Measurements from ENCODE around the gene WEE1. TPM values are rescaled to one million over a fixed set of nuclear protein-coding genes. Genes with fewer than 3 reads are reported as not detected.

The WEE1 gene
- total RNA-seq, 2 donors from 2014 or later, result 31.0 to 33.1 TPM

GRCh38 chr11:9633679-9634078, 60.2 kb downstream of the WEE1 start:
- Histone ChIP-seq H3K27ac (no peak overlapping the region), H3K4me3 (no peak overlapping the region), H3K36me3 (no peaks in the 10 kb centered on the region), H3K27me3 (replicated peaks; ENCODE audit: insufficient read depth) (no peaks in the 10 kb centered on the region), H3K9me3 (no peaks in the 10 kb centered on the region), H3K4me1 (replicated peaks) (no peaks in the 10 kb centered on the region)
- DNase-seq (ENCODE audit: low spot score), result no peak
- TF ChIP-seq CTCF (IDR thresholded peaks at IDR 0.05) (no peak), POLR2AphosphoS5 (IDR thresholded peaks at IDR 0.05) (no peak), POLR2A (IDR thresholded peaks at IDR 0.05) (no peak)
- intact Hi-C loops (cut with DNase I), result no loop called here
- 86% methylated on average over 2 of the region's 2 CpGs for WGBS

- intact Hi-C loops (cut with DNase I), result no loop called here
- TF ChIP-seq POLR2A (IDR thresholded peaks at IDR 0.05) (no peak), POLR2AphosphoS5 (IDR thresholded peaks at IDR 0.05) (no peak), CTCF (IDR thresholded peaks at IDR 0.05) (no peak)
- H3K27me3 ChIP-seq (replicated peaks; ENCODE audit: insufficient read depth), result no peaks in the 10 kb centered on the region
- WGBS, result 100% methylated on average over 1 of the region's 1 CpG
- no peaks in the 10 kb centered on the region for H3K36me3 ChIP-seq
- H3K27ac ChIP-seq, result no peak overlapping the region
- H3K4me3 ChIP-seq, result no peak overlapping the region
- no peak for DNase-seq (ENCODE audit: low spot score)
- no peaks in the 10 kb centered on the region for H3K9me3 ChIP-seq
- no peaks in the 10 kb centered on the region for H3K4me1 ChIP-seq (replicated peaks)
These were observed 63.2 kb downstream of the WEE1 start for GRCh38 chr11:9636691-9637090.

GRCh38 chr11:9639099-9639498, 65.6 kb downstream of the WEE1 start:
- Histone ChIP-seq H3K36me3 (no peaks in the 10 kb centered on the region), H3K27ac (no peak overlapping the region), H3K27me3 (replicated peaks; ENCODE audit: insufficient read depth) (no peaks in the 10 kb centered on the region), H3K4me3 (no peak overlapping the region), H3K4me1 (replicated peaks) (no peaks in the 10 kb centered on the region), H3K9me3 (no peaks in the 10 kb centered on the region)
- 77% methylated on average over 5 of the region's 5 CpGs for WGBS
- TF ChIP-seq POLR2AphosphoS5 (IDR thresholded peaks at IDR 0.05) (no peak), CTCF (IDR thresholded peaks at IDR 0.05) (no peak), POLR2A (IDR thresholded peaks at IDR 0.05) (no peak)
- DNase-seq (ENCODE audit: low spot score), result no peak
- intact Hi-C loops (cut with DNase I), result no loop called here

Small RNA genes within 50 kb of the gene (small RNA-seq; reads per million reads assigned to genes)
- gene RF01210, result 0 reads per million in 2 donors

Other genes starting within 250 kb of the WEE1 start
- gene IPO7, start 189.0 kb upstream of the WEE1 start, total RNA-seq, result 10 to 100 TPM; 43.8 to 73.3 TPM
- 10 to 100 TPM; 15.5 to 41.1 TPM for gene ZNF143, start 112.7 kb upstream of the WEE1 start, total RNA-seq
- gene SWAP70, start 90.4 kb downstream of the WEE1 start, total RNA-seq, result 10 to 100 TPM; 20.8 to 25.2 TPM